ENCODE measurements around the gene MED4. TPM values are rescaled to one million over a fixed set of nuclear protein-coding genes. Genes with fewer than 3 reads are reported as not detected.

MED4 gene
- total RNA-seq, 4 donors from 2014 or later: 31.4 to 39.7 (median 37.2) TPM

- TF ChIP-seq EP300 (IDR thresholded peaks at IDR 0.05; ENCODE audit: low read depth) (no peak), POLR2AphosphoS5 (IDR thresholded peaks at IDR 0.05) (no peak), POLR2A (IDR thresholded peaks at IDR 0.05) (no peak), CTCF (IDR thresholded peaks at IDR 0.05) (no peak)
- Histone ChIP-seq H3K27ac (no peak overlapping the region), H3K4me1 (no peaks in the 10 kb centered on the region), H3K36me3 (peaks cover 3 to 82% (median 39%) of the 10 kb centered on the region in 4 donors), H3K9me3 (peaks cover 0 to 33% of the 10 kb centered on the region in 2 donors), H3K4me3 (no peak overlapping the region), H3K27me3 (no peaks in the 10 kb centered on the region)
- intact Hi-C loops (cut with DNase I; ENCODE audit: low total_unique reads): no loop called here
- DNase-seq: no peak
- 79 to 100% methylated on average over 2 to 5 of the region's 5 CpGs for WGBS, 2 donors (ENCODE audit: low coverage in 1 of 2)
- in situ Hi-C loops (cut with MboI; ENCODE audit: low pct_ligation_motif_present in 1 of 4, low pct_unique_long_range_greater_than_20kb in 1 of 4, low sequenced_read_pairs in 3 of 4): no loop called here
Observed at GRCh38 chr13:48070942-48071341, 24.0 kb downstream of the MED4 start.

- Histone ChIP-seq H3K27me3 (no peaks in the 10 kb centered on the region), H3K36me3 (peaks cover 3 to 69% (median 35%) of the 10 kb centered on the region in 4 donors), H3K9me3 (peaks cover 0 to 33% of the 10 kb centered on the region in 2 donors), H3K4me3 (no peak overlapping the region), H3K4me1 (no peaks in the 10 kb centered on the region), H3K27ac (no peak overlapping the region)
- TF ChIP-seq EP300 (IDR thresholded peaks at IDR 0.05; ENCODE audit: low read depth) (no peak), POLR2A (IDR thresholded peaks at IDR 0.05) (no peak), CTCF (IDR thresholded peaks at IDR 0.05) (no peak), POLR2AphosphoS5 (IDR thresholded peaks at IDR 0.05) (no peak)
- in situ Hi-C loops (cut with MboI; ENCODE audit: low pct_ligation_motif_present in 1 of 4, low pct_unique_long_range_greater_than_20kb in 1 of 4, low sequenced_read_pairs in 3 of 4) (no loop called here), intact Hi-C loops (cut with DNase I; ENCODE audit: low total_unique reads) (no loop called here)
- DNase-seq: no peak
- 82 to 96% methylated on average over 1 of the region's 1 CpG for WGBS, 2 donors (ENCODE audit: low coverage in 1 of 2)
Observed at GRCh38 chr13:48069573-48069972, 25.3 kb downstream of the MED4 start.

GRCh38 chr13:48068952-48069351, 26.0 kb downstream of the MED4 start:
- Histone ChIP-seq H3K4me1 (no peaks in the 10 kb centered on the region), H3K4me3 (no peak overlapping the region), H3K9me3 (peaks cover 0 to 33% of the 10 kb centered on the region in 2 donors), H3K27ac (no peak overlapping the region), H3K27me3 (no peaks in the 10 kb centered on the region), H3K36me3 (peaks cover 3 to 64% (median 34%) of the 10 kb centered on the region in 4 donors)
- in situ Hi-C loops (cut with MboI; ENCODE audit: low pct_ligation_motif_present in 1 of 4, low pct_unique_long_range_greater_than_20kb in 1 of 4, low sequenced_read_pairs in 3 of 4) (no loop called here), intact Hi-C loops (cut with DNase I; ENCODE audit: low total_unique reads) (no loop called here)
- 86 to 97% methylated on average over 2 of the region's 2 CpGs for WGBS, 2 donors (ENCODE audit: low coverage in 1 of 2)
- TF ChIP-seq POLR2A (IDR thresholded peaks at IDR 0.05): no peak
- no peak for TF ChIP-seq POLR2AphosphoS5 (IDR thresholded peaks at IDR 0.05)
- no peak for TF ChIP-seq CTCF (IDR thresholded peaks at IDR 0.05)
- TF ChIP-seq EP300 (IDR thresholded peaks at IDR 0.05; ENCODE audit: low read depth): no peak
- no peak for DNase-seq

GRCh38 chr13:48068036-48068435, 26.9 kb downstream of the MED4 start:
- Histone ChIP-seq H3K27me3 (no peaks in the 10 kb centered on the region), H3K27ac (no peak overlapping the region), H3K36me3 (peaks cover 3 to 58% (median 29%) of the 10 kb centered on the region in 4 donors), H3K9me3 (peaks cover 0 to 33% of the 10 kb centered on the region in 2 donors), H3K4me1 (no peaks in the 10 kb centered on the region), H3K4me3 (no peak overlapping the region)
- in situ Hi-C loops (cut with MboI; ENCODE audit: low pct_ligation_motif_present in 1 of 4, low pct_unique_long_range_greater_than_20kb in 1 of 4, low sequenced_read_pairs in 3 of 4): no loop called here
- intact Hi-C loops (cut with DNase I; ENCODE audit: low total_unique reads): no loop called here
- no peak for DNase-seq
- TF ChIP-seq CTCF (IDR thresholded peaks at IDR 0.05) (peak in 1 of 5 experiments; percentile 10), EP300 (IDR thresholded peaks at IDR 0.05; ENCODE audit: low read depth) (no peak)
